Chondrocyte (in vitro differentiated cells): ENCODE data around the gene SIK2. TPM values are rescaled to one million over a fixed set of nuclear protein-coding genes. Genes with fewer than 3 reads are reported as not detected.

Experiments
- DNase-seq: peaks from one replicate; pipeline ENCODE4 v3.0.0; 2021; ENCODE audit warnings: mixed read lengths, low spot score
- H3K27ac Mint-ChIP-seq: one replicate; pipeline ENCODE4 v1.8.0; 2021; ENCODE audit warnings: mild to moderate bottlenecking, moderate library complexity, mixed read lengths; ENCODE audit not compliant: unreplicated experiment
- H3K27me3 Mint-ChIP-seq: 2 replicates; pipeline ENCODE4 v1.8.0; 2021; ENCODE audit warnings: low read depth, mixed read lengths
- H3K36me3 Mint-ChIP-seq: 2 replicates; pipeline ENCODE4 v1.8.0; 2021; ENCODE audit warnings: low read depth, mixed read lengths
- H3K4me1 Mint-ChIP-seq: 2 replicates; pipeline ENCODE4 v1.8.0; 2021; ENCODE audit warnings: low read depth, mild to moderate bottlenecking, mixed read lengths
- H3K4me3 Mint-ChIP-seq: one replicate; pipeline ENCODE4 v1.8.0; 2021; ENCODE audit warnings: mild to moderate bottlenecking, moderate library complexity, mixed read lengths; ENCODE audit not compliant: unreplicated experiment
- H3K9me3 Mint-ChIP-seq: 2 replicates; pipeline ENCODE4 v1.8.0; 2021; ENCODE audit warnings: low read depth, mixed read lengths
- CTCF ChIP-seq: fragments of 200-600 bp; sonication (generic); IDR thresholded peaks from 2 replicates; pipeline ENCODE4 v1.5.0; 2021; ENCODE audit warnings: antibody characterized with exemption, mild to moderate bottlenecking, moderate library complexity
- total RNA-seq: library from RNA; stranded (reverse); gene quantifications from 3 replicates; pipeline ENCODE4 v1.2.1, GENCODE V29; 2021

The SIK2 gene
- total RNA-seq, 1 donor from 2014 or later = 16.2 TPM

- peaks cover 14% of the 10 kb centered on the region for H3K4me1 Mint-ChIP-seq
- no peaks in the 10 kb centered on the region for H3K36me3 Mint-ChIP-seq
- TF ChIP-seq CTCF = no peak
- no peaks in the 10 kb centered on the region for H3K27me3 Mint-ChIP-seq
- no peak overlapping the region for H3K27ac Mint-ChIP-seq
- H3K9me3 Mint-ChIP-seq = peaks cover 3% of the 10 kb centered on the region
- no peak for DNase-seq
- no peak overlapping the region for H3K4me3 Mint-ChIP-seq
Measured at GRCh38 chr11:111598559-111598958, 3.7 kb upstream of the SIK2 start.

GRCh38 chr11:111601636-111601978, 642 bp upstream of the SIK2 start:
- Mint-ChIP-seq H3K36me3 (no peaks in the 10 kb centered on the region), H3K27ac (peak overlapping the region; percentile 83), H3K4me3 (peak overlapping the region; percentile 79), H3K4me1 (peaks cover 29% of the 10 kb centered on the region), H3K27me3 (no peaks in the 10 kb centered on the region), H3K9me3 (no peaks in the 10 kb centered on the region)
- no peak for TF ChIP-seq CTCF
- no peak for DNase-seq

GRCh38 chr11:111602865-111603610, 789 bp downstream of the SIK2 start:
- Mint-ChIP-seq H3K4me3 (peak overlapping the region; percentile 86), H3K36me3 (no peaks in the 10 kb centered on the region), H3K4me1 (peaks cover 33% of the 10 kb centered on the region), H3K9me3 (no peaks in the 10 kb centered on the region), H3K27ac (peak overlapping the region; percentile 84), H3K27me3 (no peaks in the 10 kb centered on the region)
- no peak for DNase-seq
- TF ChIP-seq CTCF = no peak

GRCh38 chr11:111603611-111604130, 1.4 kb downstream of the SIK2 start:
- H3K4me1 Mint-ChIP-seq = peaks cover 31% of the 10 kb centered on the region
- H3K4me3 Mint-ChIP-seq = peak overlapping the region; percentile 86
- peak overlapping the region; percentile 84 for H3K27ac Mint-ChIP-seq
- H3K36me3 Mint-ChIP-seq = no peaks in the 10 kb centered on the region
- H3K9me3 Mint-ChIP-seq = no peaks in the 10 kb centered on the region
- H3K27me3 Mint-ChIP-seq = no peaks in the 10 kb centered on the region
- no peak for TF ChIP-seq CTCF
- DNase-seq = no peak

GRCh38 chr11:111604392-111605009, 2.3 kb downstream of the SIK2 start:
- Mint-ChIP-seq H3K4me3 (peak overlapping the region; percentile 0), H3K27me3 (no peaks in the 10 kb centered on the region), H3K36me3 (no peaks in the 10 kb centered on the region), H3K4me1 (peaks cover 29% of the 10 kb centered on the region), H3K27ac (no peak overlapping the region), H3K9me3 (no peaks in the 10 kb centered on the region)
- DNase-seq = no peak
- TF ChIP-seq CTCF = peak; percentile 87
